ENCODE results near the gene NME4. TPM values are rescaled to one million over a fixed set of nuclear protein-coding genes. Genes with fewer than 3 reads are reported as not detected.

NME4 gene
- polyA plus RNA-seq, 1 of the 3 experiments (the other 2 are of a cell fraction): 509 TPM

- H3K36me3 ChIP-seq (replicated peaks in 1 of 2; ENCODE audit: control insufficient read depth in 1 of 2, insufficient read depth in 2 of 2, low read length in 1 of 2): no peaks in the 10 kb centered on the region
- no peak overlapping the region for H3K27ac ChIP-seq (ENCODE audit: low read depth in 2 of 2, low read length in 1 of 2)
- POLR2A ChIA-PET: no interaction called here
- no peak for DNase-seq
- H3K9me3 ChIP-seq: no peaks in the 10 kb centered on the region
- no peak overlapping the region for H3K9ac ChIP-seq
- TF ChIP-seq TCF12 (IDR thresholded peaks at IDR 0.05) (no peak), RXRA (IDR thresholded peaks at IDR 0.05; ENCODE audit: borderline replicate concordance, low read depth) (no peak), POLR2AphosphoS5 (IDR thresholded peaks at IDR 0.05; ENCODE audit: low read depth, low read length) (no peak), FOSL2 (IDR thresholded peaks at IDR 0.05; ENCODE audit: borderline replicate concordance, low read depth) (no peak), MXI1 (IDR thresholded peaks at IDR 0.05; ENCODE audit: low read depth, low read length) (no peak), SMC3 (IDR thresholded peaks at IDR 0.05; ENCODE audit: low read depth, low read length) (no peak), RFX5 (IDR thresholded peaks at IDR 0.05; ENCODE audit: low read length) (no peak), ZBTB33 (IDR thresholded peaks at IDR 0.05; ENCODE audit: borderline replicate concordance, low read depth) (no peak), TAF1 (IDR thresholded peaks at IDR 0.05; ENCODE audit: borderline replicate concordance, low read depth, low read length) (no peak), RCOR1 (IDR thresholded peaks at IDR 0.05; ENCODE audit: low read length) (no peak), ELF1 (IDR thresholded peaks at IDR 0.05) (no peak), REST (IDR thresholded peaks at IDR 0.05; ENCODE audit: low read depth, low read length) (no peak), CTCF (IDR thresholded peaks at IDR 0.05) (no peak), USF1 (IDR thresholded peaks at IDR 0.05; ENCODE audit: borderline replicate concordance, low read depth) (no peak), GABPA (IDR thresholded peaks at IDR 0.05; ENCODE audit: low read depth) (no peak), YY1 (IDR thresholded peaks at IDR 0.05; ENCODE audit: low read depth) (no peak)
- H3K9me2 ChIP-seq: no peaks in the 10 kb centered on the region
- CTCF ChIA-PET: interaction anchor here (0.8 to 1.2 kb wide), 4 partner anchors 14 to 318 kb away, joined by 3 to 4 read pairs (median 4); partner anchors contain the start of gene DECR2
- H3K4me2 ChIP-seq: no peak overlapping the region
- no peaks in the 10 kb centered on the region for H3K27me3 ChIP-seq (ENCODE audit: insufficient read depth)
- peaks cover 4% of the 10 kb centered on the region for H3F3A ChIP-seq (replicated peaks; ENCODE audit: insufficient read depth)
- H4K20me1 ChIP-seq (ENCODE audit: insufficient read depth): peaks cover 16% of the 10 kb centered on the region
- peaks cover 5 to 22% of the 10 kb centered on the region in 2 experiments; a peak in 2 of 4 replicates for H3K4me1 ChIP-seq (ENCODE audit: control insufficient read depth in 1 of 2, insufficient read depth in 2 of 2, low read depth in 1 of 2, low read length in 1 of 2)
- no peak overlapping the region for H2AFZ ChIP-seq (ENCODE audit: low read depth)
- 94% methylated on average over 24 of the region's 33 CpGs for WGBS (ENCODE audit: low lambda C conversion rate)
- no peak overlapping the region for H3K4me3 ChIP-seq (ENCODE audit: low read depth in 2 of 2, low read length in 1 of 2)
- peaks cover 28% of the 10 kb centered on the region for H3K79me2 ChIP-seq (ENCODE audit: insufficient read depth)
Measured at GRCh38 chr16:383326-384051, 13.5 kb upstream of the NME4 start.
